H9 (cell line): ENCODE results near the gene MEG3. TPM values are rescaled to one million over a fixed set of nuclear protein-coding genes. Genes with fewer than 3 reads are reported as not detected.

Experiments used
- DNase-seq: peaks from one replicate; pipeline ENCODE4 v3.0.0-alpha.2; 2017
- H2AFZ ChIP-seq: one replicate; pipeline ENCODE4 v1.6.1; 2013; ENCODE audit warnings: mild to moderate bottlenecking, low read length, control low read depth, moderate library complexity
- H2AK5ac ChIP-seq: 2 replicates; pipeline ENCODE4 v1.6.1; 2013; ENCODE audit warnings: low read length, control low read depth, mixed read lengths; ENCODE audit not compliant: insufficient read length
- H2BK120ac ChIP-seq: one replicate; pipeline ENCODE4 v1.6.1; 2013; ENCODE audit warnings: low read depth, mild to moderate bottlenecking, low read length, control low read depth, inconsistent platforms; ENCODE audit not compliant: poor library complexity, severe bottlenecking
- H2BK12ac ChIP-seq: 2 replicates; pipeline ENCODE4 v1.6.1; 2013; ENCODE audit warnings: low read length, control low read depth, mixed read lengths, low read depth; ENCODE audit not compliant: insufficient read length
- H2BK15ac ChIP-seq: 2 replicates; pipeline ENCODE4 v1.6.1; 2013; ENCODE audit warnings: low read depth, low read length, control low read depth
- H2BK20ac ChIP-seq: one replicate; pipeline ENCODE4 v1.6.1; 2013; ENCODE audit warnings: low read depth, mild to moderate bottlenecking, low read length, control low read depth, inconsistent platforms; ENCODE audit not compliant: poor library complexity, severe bottlenecking
- H2BK5ac ChIP-seq: 2 replicates; pipeline ENCODE4 v1.6.1; 2013; ENCODE audit warnings: low read length, control low read depth, mixed read lengths; ENCODE audit not compliant: insufficient read length
- H3K14ac ChIP-seq: 2 replicates; pipeline ENCODE4 v1.6.1; 2013; ENCODE audit warnings: low read length, control low read depth; ENCODE audit not compliant: insufficient read depth
- H3K18ac ChIP-seq: 2 replicates; pipeline ENCODE4 v1.6.1; 2013; ENCODE audit warnings: low read depth, mild to moderate bottlenecking, mixed read lengths, low read length, control low read depth; ENCODE audit not compliant: insufficient read length
- H3K23ac ChIP-seq: 2 replicates; pipeline ENCODE4 v1.6.1; 2013; ENCODE audit warnings: low read length, control low read depth, mixed read lengths, low read depth; ENCODE audit not compliant: insufficient read length
- H3K23me2 ChIP-seq: 2 replicates; pipeline ENCODE4 v1.6.1; 2013; ENCODE audit warnings: low read depth, mild to moderate bottlenecking, mixed read lengths, low read length, control low read depth; ENCODE audit not compliant: insufficient read length, poor library complexity, severe bottlenecking
- H3K27ac ChIP-seq: 2 replicates; pipeline ENCODE4 v1.5.1; 2013; ENCODE audit warnings: low read length, control low read depth, mixed read lengths, low read depth; ENCODE audit not compliant: insufficient read length
- H3K27me3 ChIP-seq: 2 replicates; pipeline ENCODE4 v1.6.1; 2013; ENCODE audit warnings: low read length, control low read depth, inconsistent platforms; ENCODE audit not compliant: insufficient read depth
- H3K4ac ChIP-seq: 2 replicates; pipeline ENCODE4 v1.6.1; 2013; ENCODE audit warnings: low read depth, mild to moderate bottlenecking, control low read depth, inconsistent platforms, low read length, moderate library complexity
- H3K4me1 ChIP-seq: 2 replicates; pipeline ENCODE4 v1.6.1; 2013; ENCODE audit warnings: low read length, control low read depth, inconsistent platforms; ENCODE audit not compliant: insufficient read depth
- H3K4me2 ChIP-seq: 2 replicates; pipeline ENCODE4 v1.6.1; 2013; ENCODE audit warnings: low read length, control low read depth, mixed read lengths; ENCODE audit not compliant: insufficient read length, insufficient read depth
- H3K56ac ChIP-seq: 2 replicates; pipeline ENCODE4 v1.6.1; 2013; ENCODE audit warnings: low read depth, mild to moderate bottlenecking, mixed read lengths, low read length, control low read depth; ENCODE audit not compliant: insufficient read length
- H3K79me1 ChIP-seq: 2 replicates; pipeline ENCODE4 v1.6.1; 2013; ENCODE audit warnings: low read depth, mild to moderate bottlenecking, moderate library complexity, low read length, control low read depth, inconsistent platforms; ENCODE audit not compliant: insufficient read depth, poor library complexity, severe bottlenecking
- H3K79me2 ChIP-seq: 2 replicates; pipeline ENCODE4 v1.6.1; 2013; ENCODE audit warnings: low read length, control low read depth, inconsistent platforms; ENCODE audit not compliant: insufficient read depth
- H3K9ac ChIP-seq: 2 replicates; pipeline ENCODE4 v1.6.1; 2013; ENCODE audit warnings: low read length, control low read depth, mixed read lengths; ENCODE audit not compliant: insufficient read length; ENCODE audit errors: extremely low read depth
- H3K9me3 ChIP-seq: one replicate; pipeline ENCODE4 v1.6.1; 2013; ENCODE audit warnings: low read depth, low read length, inconsistent platforms; ENCODE audit not compliant: control insufficient read depth
- H3T11ph ChIP-seq: one replicate; pipeline ENCODE4 v1.6.1; 2013; ENCODE audit warnings: mild to moderate bottlenecking, low read length, control low read depth, inconsistent platforms
- H4K20me1 ChIP-seq: one replicate; pipeline ENCODE4 v1.6.1; 2013; ENCODE audit not compliant: control insufficient read depth, insufficient read length, insufficient read depth
- H4K5ac ChIP-seq: 2 replicates; pipeline ENCODE4 v1.6.1; 2013; ENCODE audit warnings: low read depth, mild to moderate bottlenecking, mixed read lengths, low read length, control low read depth; ENCODE audit not compliant: insufficient read length
- H4K8ac ChIP-seq: replicated peaks from 2 replicates; pipeline ENCODE4 v1.6.1; 2013; ENCODE audit warnings: low read length, control low read depth, mixed read lengths, low read depth; ENCODE audit not compliant: insufficient read length
- H4K91ac ChIP-seq: 2 replicates; pipeline ENCODE4 v1.6.1; 2013; ENCODE audit warnings: low read depth, mild to moderate bottlenecking, moderate library complexity, mixed read lengths, low read length, control low read depth; ENCODE audit not compliant: insufficient read length
- H3K27ac Mint-ChIP-seq, 3 experiments: 2 replicates in 2 of 3; 3 replicates in 1 of 3; pipeline ENCODE4 v1.8.0; 2020 to 2021; ENCODE audit warnings: mixed read lengths in 3 of 3, mild to moderate bottlenecking in 1 of 3, moderate library complexity in 1 of 3
- H3K27me3 Mint-ChIP-seq: 2 replicates; pipeline ENCODE4 v1.8.0; 2021; ENCODE audit warnings: low read depth, mild to moderate bottlenecking, moderate library complexity, mixed read lengths
- H3K36me3 Mint-ChIP-seq, 3 experiments: 2 replicates in 2 of 3; 3 replicates in 1 of 3; pipeline ENCODE4 v1.8.0; 2020 to 2021; ENCODE audit warnings: low read depth in 3 of 3, mixed read lengths in 3 of 3; ENCODE audit not compliant: insufficient read depth in 1 of 3
- H3K4me1 Mint-ChIP-seq, 2 experiments: 2 replicates each; pipeline ENCODE4 v1.8.0; 2020; ENCODE audit warnings: mixed read lengths in 2 of 2
- H3K4me3 Mint-ChIP-seq, 2 experiments: 2 replicates in 1 of 2; 3 replicates in 1 of 2; pipeline ENCODE4 v1.8.0; 2020 to 2021; ENCODE audit warnings: mild to moderate bottlenecking in 2 of 2, mixed read lengths in 2 of 2, moderate library complexity in 1 of 2
- H3K9me3 Mint-ChIP-seq, 2 experiments: 2 replicates in 1 of 2; 3 replicates in 1 of 2; pipeline ENCODE4 v1.8.0; 2020; ENCODE audit warnings: mild to moderate bottlenecking in 2 of 2, mixed read lengths in 2 of 2, moderate library complexity in 1 of 2
- WGBS: extraction: QIAGEN DNeasy Blood & Tissue Kit; methylation state at CpG from one replicate; pipeline ENCODE4 v1.1.7; 2013; ENCODE audit warnings: missing lambda C conversion rate, low lambda C conversion rate, mixed read lengths; ENCODE audit not compliant: insufficient read length; ENCODE audit errors: extremely low coverage; 5-methylcytosine and 5-hydroxymethylcytosine counted together
- total RNA-seq: library from RNA; stranded (reverse); gene quantifications from 2 replicates; pipeline ENCODE4 v1.2.1, GENCODE V29; 2021
- TF ChIP-seq, protein P1 (sequence below): fragments of 200-600 bp; sonication (generic); conservative IDR thresholded peaks from 3 replicates; pipeline ENCODE4 v1.8.0; 2021; ENCODE audit warnings: antibody characterized with exemption, mild to moderate bottlenecking

The MEG3 gene
- total RNA-seq, 1 experiment from 2014 or later, result 0.52 TPM

DNA sequence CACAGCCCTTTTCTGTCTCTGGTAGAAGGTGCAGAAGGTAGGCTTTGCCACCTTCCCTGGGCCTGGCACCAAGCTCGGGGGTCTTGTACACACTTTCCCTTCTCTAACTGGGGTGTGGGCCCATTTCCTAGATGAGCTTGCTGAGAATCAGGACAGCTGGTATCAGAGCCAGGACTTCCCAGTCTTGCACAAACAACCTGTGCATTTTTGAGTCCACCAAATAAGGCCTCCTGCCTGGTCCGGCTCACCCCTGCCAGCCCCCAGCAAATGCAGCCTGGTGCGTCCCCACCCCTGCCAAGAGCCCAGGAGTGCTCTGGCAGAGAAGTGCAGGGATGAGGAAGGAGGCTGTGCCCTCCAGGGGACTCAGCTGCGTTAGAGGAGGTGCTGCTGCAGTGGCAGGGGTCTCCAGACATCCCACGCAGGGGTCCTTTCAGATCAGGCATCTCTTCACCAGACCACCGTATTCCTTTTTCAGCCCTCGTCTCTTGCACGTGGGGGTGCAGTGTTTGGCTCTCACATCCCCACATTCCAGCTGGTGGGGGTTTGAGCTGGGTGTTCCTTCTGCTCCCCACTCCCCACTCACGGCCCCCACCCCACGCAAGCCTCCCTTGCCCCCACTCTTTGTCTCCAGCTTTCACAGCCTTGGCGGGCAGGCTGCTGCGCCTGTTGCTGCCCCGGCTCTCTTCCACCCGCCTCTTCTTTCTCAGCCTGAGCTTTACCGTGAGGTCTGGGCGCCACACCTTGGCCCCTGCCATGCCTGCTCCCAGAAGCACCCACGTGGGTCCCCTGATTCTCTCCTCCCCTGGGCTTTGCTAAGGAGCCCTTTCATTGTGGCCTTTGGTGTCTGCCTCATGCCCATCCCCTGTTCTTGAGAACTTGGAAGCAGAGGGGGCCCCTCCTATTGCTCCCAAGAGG lies 32.3 kb downstream of the MEG3 start:
- H2BK20ac ChIP-seq, result no peak overlapping the region
- Mint-ChIP-seq H3K36me3 (no peaks in the 10 kb centered on the region; a peak in 1 of 7 replicates), H3K27ac (no peak overlapping the region), H3K4me1 (peaks cover 0 to 4% of the 10 kb centered on the region in 2 experiments; a peak in 2 of 4 replicates), H3K27me3 (peaks cover 12% of the 10 kb centered on the region), H3K4me3 (no peak overlapping the region), H3K9me3 (no peaks in the 10 kb centered on the region; a peak in 2 of 5 replicates)
- no peak overlapping the region for H3K27ac ChIP-seq
- H2BK12ac ChIP-seq, result no peak overlapping the region
- no peaks in the 10 kb centered on the region for H3K27me3 ChIP-seq
- no peak overlapping the region for H4K91ac ChIP-seq
- H4K20me1 ChIP-seq, result no peaks in the 10 kb centered on the region
- no peak overlapping the region for H3T11ph ChIP-seq
- H2AK5ac ChIP-seq, result no peak overlapping the region
- no peaks in the 10 kb centered on the region for H3K9me3 ChIP-seq
- H3K14ac ChIP-seq, result no peak overlapping the region
- H3K4me2 ChIP-seq, result no peak overlapping the region
- no peak overlapping the region for H2AFZ ChIP-seq
- no peaks in the 10 kb centered on the region for H3K79me1 ChIP-seq
- H4K5ac ChIP-seq, result no peak overlapping the region
- TF ChIP-seq, protein P1, sequence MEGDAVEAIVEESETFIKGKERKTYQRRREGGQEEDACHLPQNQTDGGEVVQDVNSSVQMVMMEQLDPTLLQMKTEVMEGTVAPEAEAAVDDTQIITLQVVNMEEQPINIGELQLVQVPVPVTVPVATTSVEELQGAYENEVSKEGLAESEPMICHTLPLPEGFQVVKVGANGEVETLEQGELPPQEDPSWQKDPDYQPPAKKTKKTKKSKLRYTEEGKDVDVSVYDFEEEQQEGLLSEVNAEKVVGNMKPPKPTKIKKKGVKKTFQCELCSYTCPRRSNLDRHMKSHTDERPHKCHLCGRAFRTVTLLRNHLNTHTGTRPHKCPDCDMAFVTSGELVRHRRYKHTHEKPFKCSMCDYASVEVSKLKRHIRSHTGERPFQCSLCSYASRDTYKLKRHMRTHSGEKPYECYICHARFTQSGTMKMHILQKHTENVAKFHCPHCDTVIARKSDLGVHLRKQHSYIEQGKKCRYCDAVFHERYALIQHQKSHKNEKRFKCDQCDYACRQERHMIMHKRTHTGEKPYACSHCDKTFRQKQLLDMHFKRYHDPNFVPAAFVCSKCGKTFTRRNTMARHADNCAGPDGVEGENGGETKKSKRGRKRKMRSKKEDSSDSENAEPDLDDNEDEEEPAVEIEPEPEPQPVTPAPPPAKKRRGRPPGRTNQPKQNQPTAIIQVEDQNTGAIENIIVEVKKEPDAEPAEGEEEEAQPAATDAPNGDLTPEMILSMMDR, result no peak
- H3K9ac ChIP-seq, result no peak overlapping the region
- H2BK120ac ChIP-seq, result no peak overlapping the region
- H3K56ac ChIP-seq, result no peak overlapping the region
- no CpG with 5 or more reads among the region's 17 CpGs for WGBS
- no peak overlapping the region for H3K18ac ChIP-seq
- no peak overlapping the region for H3K4ac ChIP-seq
- no peaks in the 10 kb centered on the region for H3K4me1 ChIP-seq
- no peak overlapping the region for H2BK15ac ChIP-seq
- no peak overlapping the region for H3K23ac ChIP-seq
- H3K23me2 ChIP-seq, result no peaks in the 10 kb centered on the region
- H3K79me2 ChIP-seq, result no peaks in the 10 kb centered on the region
- DNase-seq, result no peak
- no peak overlapping the region for H2BK5ac ChIP-seq
- H4K8ac ChIP-seq, result no peak overlapping the region
